ENCODE data around the gene ANP32D.
"Not testable (repeated sequence)": the region's sequence is repeated elsewhere in the genome, so short reads cannot be mapped to it uniquely, and the experiment has no call there.

ANP32D gene

GRCh38 chr12:48472259-48472658 is at the start of gene ANP32D:
TSS of gene ANP32D (plus strand) at chr12:48472559. CDS start at chr12:48472665, 106 bp downstream.
- no peak within 1 kb of the TSS for H3K9ac ChIP-seq
- H3K4me3 ChIP-seq, result no peak within 1 kb of the TSS
- H3K9me3 ChIP-seq, result peaks cover 49% of the 10 kb centered on the region
- no peaks in the 10 kb centered on the region for H3K36me3 ChIP-seq
- no peak for TF ChIP-seq Cebpa-rat (IDR thresholded peaks at IDR 0.05)
- no peak within 1 kb of the TSS for H3K4me2 ChIP-seq
- H3K27ac ChIP-seq, result no peak within 1 kb of the TSS
- H3K4me1 ChIP-seq, result no peaks in the 10 kb centered on the region
- H3K27me3 ChIP-seq, result no peaks in the 10 kb centered on the region
- H4K20me1 ChIP-seq, result no peaks in the 10 kb centered on the region

- H3K4me2 ChIP-seq, result no peak overlapping the region
- no peaks in the 10 kb centered on the region for H4K20me1 ChIP-seq
- H3K36me3 ChIP-seq, result no peaks in the 10 kb centered on the region
- no peaks in the 10 kb centered on the region for H3K27me3 ChIP-seq
- H3K27ac ChIP-seq, result no peak overlapping the region
- no peaks in the 10 kb centered on the region; the same call in 1 of the 2 replicates for H3K9me3 ChIP-seq
- TF ChIP-seq Cebpa-rat (IDR thresholded peaks at IDR 0.05), result no peak
- H3K4me1 ChIP-seq, result no peaks in the 10 kb centered on the region
- no peak overlapping the region for H3K4me3 ChIP-seq
- H3K9ac ChIP-seq, result no peak overlapping the region
These were observed 49.2 kb upstream of the ANP32D start for GRCh38 chr12:48423171-48423570.

GRCh38 chr12:48424644-48425043 is 47.7 kb upstream of the ANP32D start:
- Histone ChIP-seq H3K4me1 (no peaks in the 10 kb centered on the region), H4K20me1 (no peaks in the 10 kb centered on the region), H3K9ac (no peak overlapping the region), H3K27ac (no peak overlapping the region), H3K27me3 (no peaks in the 10 kb centered on the region), H3K4me3 (no peak overlapping the region), H3K4me2 (no peak overlapping the region), H3K36me3 (no peaks in the 10 kb centered on the region), H3K9me3 (no peaks in the 10 kb centered on the region; the same call in 1 of the 2 replicates)
- TF ChIP-seq Cebpa-rat (IDR thresholded peaks at IDR 0.05), result no peak

- not testable (repeated sequence) for H4K20me1 ChIP-seq, H3K4me1 ChIP-seq, H3K4me2 ChIP-seq, H3K36me3 ChIP-seq, H3K27ac ChIP-seq, H3K9me3 ChIP-seq, H3K9ac ChIP-seq, H3K4me3 ChIP-seq, H3K27me3 ChIP-seq
These were observed 38.3 kb upstream of the ANP32D start for GRCh38 chr12:48434016-48434415.

GRCh38 chr12:48441069-48441468 is 31.3 kb upstream of the ANP32D start:
- Histone ChIP-seq H3K36me3 (no peaks in the 10 kb centered on the region), H3K9me3 (no peaks in the 10 kb centered on the region), H4K20me1 (no peaks in the 10 kb centered on the region), H3K4me3 (no peak overlapping the region), H3K4me1 (no peaks in the 10 kb centered on the region), H3K27me3 (no peaks in the 10 kb centered on the region), H3K9ac (no peak overlapping the region), H3K27ac (no peak overlapping the region), H3K4me2 (no peak overlapping the region)
- no peak for TF ChIP-seq Cebpa-rat (IDR thresholded peaks at IDR 0.05)

- no peak overlapping the region for H3K4me3 ChIP-seq
- no peaks in the 10 kb centered on the region for H3K27me3 ChIP-seq
- TF ChIP-seq Cebpa-rat (IDR thresholded peaks at IDR 0.05), result no peak
- no peaks in the 10 kb centered on the region for H3K36me3 ChIP-seq
- no peak overlapping the region for H3K4me2 ChIP-seq
- H3K4me1 ChIP-seq, result no peaks in the 10 kb centered on the region
- no peak overlapping the region for H3K9ac ChIP-seq
- H3K9me3 ChIP-seq, result no peaks in the 10 kb centered on the region
- no peak overlapping the region for H3K27ac ChIP-seq
- no peaks in the 10 kb centered on the region for H4K20me1 ChIP-seq
These were observed 30.0 kb upstream of the ANP32D start for GRCh38 chr12:48442179-48442847.

GRCh38 chr12:48445538-48445937 is 26.8 kb upstream of the ANP32D start:
- Histone ChIP-seq H3K27me3 (no peaks in the 10 kb centered on the region), H3K9me3 (0 out of 2 replicates have a peak, but pooled peaks cover 4% of the 10 kb centered on the region), H3K9ac (no peak overlapping the region), H3K4me3 (no peak overlapping the region), H3K36me3 (no peaks in the 10 kb centered on the region), H3K4me2 (no peak overlapping the region), H3K4me1 (no peaks in the 10 kb centered on the region), H3K27ac (no peak overlapping the region), H4K20me1 (no peaks in the 10 kb centered on the region)
- no peak for TF ChIP-seq Cebpa-rat (IDR thresholded peaks at IDR 0.05)

GRCh38 chr12:48446161-48446776 is 26.1 kb upstream of the ANP32D start:
- no peaks in the 10 kb centered on the region for H4K20me1 ChIP-seq
- H3K4me2 ChIP-seq, result no peak overlapping the region
- H3K9ac ChIP-seq, result no peak overlapping the region
- no peak for TF ChIP-seq Cebpa-rat (IDR thresholded peaks at IDR 0.05)
- H3K36me3 ChIP-seq, result no peaks in the 10 kb centered on the region
- no peak overlapping the region for H3K4me3 ChIP-seq
- no peak overlapping the region for H3K27ac ChIP-seq
- H3K27me3 ChIP-seq, result no peaks in the 10 kb centered on the region
- H3K9me3 ChIP-seq, result 0 out of 2 replicates have a peak, but pooled peaks cover 4% of the 10 kb centered on the region
- H3K4me1 ChIP-seq, result no peaks in the 10 kb centered on the region

GRCh38 chr12:48447755-48448154 is 24.6 kb upstream of the ANP32D start:
- no peak for TF ChIP-seq Cebpa-rat (IDR thresholded peaks at IDR 0.05)
- Histone ChIP-seq H3K27me3 (no peaks in the 10 kb centered on the region), H3K36me3 (no peaks in the 10 kb centered on the region), H3K9ac (no peak overlapping the region), H3K4me2 (no peak overlapping the region), H4K20me1 (no peaks in the 10 kb centered on the region), H3K9me3 (0 out of 2 replicates have a peak, but pooled peaks cover 4% of the 10 kb centered on the region), H3K4me1 (no peaks in the 10 kb centered on the region), H3K4me3 (no peak overlapping the region), H3K27ac (no peak overlapping the region)

- Histone ChIP-seq H3K9me3 (0 out of 2 replicates have a peak, but pooled peaks cover 4% of the 10 kb centered on the region), H3K36me3 (no peaks in the 10 kb centered on the region), H3K4me3 (no peak overlapping the region), H3K9ac (no peak overlapping the region), H3K4me1 (no peaks in the 10 kb centered on the region), H4K20me1 (no peaks in the 10 kb centered on the region), H3K27ac (no peak overlapping the region), H3K4me2 (no peak overlapping the region), H3K27me3 (no peaks in the 10 kb centered on the region)
- TF ChIP-seq Cebpa-rat (IDR thresholded peaks at IDR 0.05), result no peak
These were observed 21.0 kb upstream of the ANP32D start for GRCh38 chr12:48451372-48451771.

GRCh38 chr12:48452961-48453360 is 19.4 kb upstream of the ANP32D start:
- not testable (repeated sequence) for H4K20me1 ChIP-seq, H3K27me3 ChIP-seq, H3K27ac ChIP-seq, H3K9me3 ChIP-seq, H3K4me3 ChIP-seq, H3K4me2 ChIP-seq, H3K36me3 ChIP-seq, H3K4me1 ChIP-seq, H3K9ac ChIP-seq
